HEK293 (cell line): ENCODE results near the gene ATP6V1B1.
A peak's percentile ranks its signal among the peaks of the same experiment; 100 is the strongest.

ENCODE experiments used
- CTCF ChIA-PET: fragments of 350-600 bp; formaldehyde crosslinking; extraction: SDS; loops from one replicate; lab custom pipeline; 2021; ENCODE audit warnings: antibody characterized with exemption; lab: Yijun Ruan, JAX
- POLR2A ChIA-PET: fragments of 300-600 bp; formaldehyde crosslinking; extraction: SDS; loops from one replicate; lab custom pipeline; 2020; ENCODE audit warnings: antibody characterized with exemption, inconsistent platforms; lab: Yijun Ruan, JAX
- H3K27ac ChIP-seq: fragments of 200-500 bp; sonication (Bioruptor generic); 2 replicates; pipeline ENCODE4 v1.5.1; 2014; ENCODE audit warnings: low read depth, low read length, control low read depth, inconsistent platforms; ENCODE audit errors: extremely low read depth
- H3K36me3 ChIP-seq, 2 experiments: fragments of 200-500 bp in 1 of 2; sonication (Bioruptor generic) in 1 of 2; 1 replicate in 1 of 2; 2 replicates in 1 of 2; pipeline ENCODE4 v1.5.1; 2014 to 2017; ENCODE audit warnings: inconsistent platforms in 2 of 2, low read length in 2 of 2; ENCODE audit not compliant: control insufficient read depth in 2 of 2, insufficient read depth in 1 of 2
- H3K4me1 ChIP-seq: fragments of 200-500 bp; sonication (Bioruptor generic); 2 replicates; pipeline ENCODE4 v1.5.1; 2014; ENCODE audit warnings: mild to moderate bottlenecking, low read length, inconsistent platforms; ENCODE audit not compliant: control insufficient read depth, insufficient read depth
- H3K4me3 ChIP-seq: 2 replicates; pipeline ENCODE4 v1.5.1; 2011; ENCODE audit warnings: low read depth, mild to moderate bottlenecking, control low read depth, low read length, moderate library complexity
- H3K9me3 ChIP-seq: fragments of 200-500 bp; sonication (Bioruptor generic); 2 replicates; pipeline ENCODE4 v1.5.1; 2014; ENCODE audit warnings: low read depth, low read length, inconsistent platforms; ENCODE audit not compliant: control insufficient read depth, insufficient read depth
- EGR2 ChIP-seq: fragments of 450-650 bp; formaldehyde crosslinking; IDR thresholded peaks from 2 replicates; pipeline ENCODE4 v1.5.1; 2016; ENCODE audit warnings: low read depth, missing biosample characterization, missing genetic modification characterization
- PRDM1 ChIP-seq: fragments of 450-650 bp; formaldehyde crosslinking; IDR thresholded peaks from 2 replicates; pipeline ENCODE4; 2016; ENCODE audit warnings: missing biosample characterization, missing genetic modification characterization
- SCRT2 ChIP-seq: fragments of 450-650 bp; formaldehyde crosslinking; IDR thresholded peaks from 2 replicates; pipeline ENCODE4 v1.5.1; 2016; ENCODE audit warnings: missing biosample characterization, missing genetic modification characterization
- SP7 ChIP-seq: fragments of 450-650 bp; formaldehyde crosslinking; IDR thresholded peaks from 2 replicates; pipeline ENCODE4 v1.5.1; 2016; ENCODE audit warnings: missing biosample characterization, missing genetic modification characterization
- ZBTB1 ChIP-seq: fragments of 450-650 bp; formaldehyde crosslinking; IDR thresholded peaks from 2 replicates; pipeline ENCODE4 v1.5.1; 2016; ENCODE audit warnings: missing biosample characterization, missing genetic modification characterization
- ZBTB20 ChIP-seq: fragments of 450-650 bp; formaldehyde crosslinking; IDR thresholded peaks from 2 replicates; pipeline ENCODE4 v1.5.1; 2016; ENCODE audit warnings: missing biosample characterization, missing genetic modification characterization
- ZFP69B ChIP-seq: fragments of 450-650 bp; formaldehyde crosslinking; IDR thresholded peaks from 2 replicates; pipeline ENCODE4 v1.5.1; 2016; ENCODE audit warnings: missing biosample characterization, missing genetic modification characterization
- ZNF112 ChIP-seq: fragments of 450-650 bp; formaldehyde crosslinking; IDR thresholded peaks from 2 replicates; pipeline ENCODE4 v1.5.0; 2017; ENCODE audit warnings: missing biosample characterization, missing genetic modification characterization
- ZNF2 ChIP-seq: fragments of 450-650 bp; formaldehyde crosslinking; IDR thresholded peaks from 2 replicates; pipeline ENCODE4 v1.5.1; 2016; ENCODE audit warnings: missing biosample characterization, missing genetic modification characterization
- ZNF24 ChIP-seq: fragments of 450-650 bp; formaldehyde crosslinking; IDR thresholded peaks from 2 replicates; pipeline ENCODE4 v1.5.1; 2016; ENCODE audit warnings: missing biosample characterization, missing genetic modification characterization
- ZNF335 ChIP-seq: fragments of 450-650 bp; formaldehyde crosslinking; conservative IDR thresholded peaks from 2 replicates; pipeline ENCODE4 v1.5.1; 2016; ENCODE audit warnings: missing biosample characterization, missing genetic modification characterization
- ZNF548 ChIP-seq: fragments of 450-650 bp; formaldehyde crosslinking; IDR thresholded peaks from 2 replicates; pipeline ENCODE4 v1.5.1; 2016; ENCODE audit warnings: missing biosample characterization, missing genetic modification characterization
- ZNF600 ChIP-seq: fragments of 450-650 bp; formaldehyde crosslinking; IDR thresholded peaks from 2 replicates; pipeline ENCODE4 v1.5.1; 2016; ENCODE audit warnings: missing biosample characterization, missing genetic modification characterization
- ZNF626 ChIP-seq: fragments of 450-650 bp; sonication (Bioruptor Pico); formaldehyde crosslinking; IDR thresholded peaks from 2 replicates; pipeline ENCODE4 v1.5.1; 2018; ENCODE audit warnings: missing biosample characterization, missing genetic modification characterization, inconsistent platforms
- ZNF654 ChIP-seq: fragments of 450-650 bp; formaldehyde crosslinking; IDR thresholded peaks from 2 replicates; pipeline ENCODE4 v1.5.1; 2016; ENCODE audit warnings: low read depth, missing biosample characterization, missing genetic modification characterization
- ZNF76 ChIP-seq: fragments of 450-650 bp; formaldehyde crosslinking; IDR thresholded peaks from 2 replicates; pipeline ENCODE4; 2016; ENCODE audit warnings: low read depth, missing biosample characterization, missing genetic modification characterization, borderline replicate concordance
- TF ChIP-seq, protein P1 (sequence below): fragments of 450-650 bp; formaldehyde crosslinking; optimal IDR thresholded peaks from 2 replicates; pipeline ENCODE3; 2016; ENCODE audit warnings: missing biosample characterization, mild to moderate bottlenecking, missing genetic modification characterization
- TF ChIP-seq, protein P2 (sequence below): fragments of 450-650 bp; formaldehyde crosslinking; IDR thresholded peaks from 2 replicates; pipeline ENCODE4 v1.5.1; 2016; ENCODE audit warnings: missing biosample characterization, missing genetic modification characterization

ATP6V1B1 gene

DNA sequence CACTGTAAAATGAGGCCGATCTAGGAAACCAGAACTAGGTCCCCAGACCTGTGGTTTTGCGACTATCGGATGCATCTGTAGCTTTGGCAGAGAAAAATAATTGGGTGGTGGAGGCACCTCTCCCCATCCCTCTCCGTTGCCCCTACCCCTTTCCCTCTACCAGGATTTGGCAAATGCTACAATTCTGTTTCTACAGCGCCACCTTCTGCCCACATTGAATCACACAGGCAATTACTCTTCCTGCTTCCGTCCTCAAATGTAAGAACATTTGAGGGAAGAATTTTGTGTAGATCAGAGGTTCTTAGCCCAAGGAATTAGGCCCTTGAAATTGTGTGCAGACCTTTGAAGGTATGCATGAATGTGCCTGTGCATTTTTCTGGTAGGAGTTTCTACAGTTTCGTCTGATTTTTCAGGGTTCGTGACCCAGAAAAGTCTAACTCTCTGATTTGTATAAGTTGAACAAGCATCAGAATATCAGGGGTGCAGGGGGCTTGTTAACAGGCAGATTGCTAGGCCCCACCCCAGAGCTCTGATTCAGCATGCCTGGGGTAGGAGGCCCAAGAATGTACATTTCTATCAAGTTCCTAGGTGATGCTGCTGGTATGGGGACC, 11.2 kb downstream of the ATP6V1B1 start:
- Histone ChIP-seq H3K27ac (no peak overlapping the region), H3K4me1 (peaks cover 2% of the 10 kb centered on the region; the same call in 1 of the 2 replicates), H3K36me3 (peaks cover 0 to 1% of the 10 kb centered on the region in 2 experiments; a peak in 1 of 3 replicates), H3K9me3 (no peaks in the 10 kb centered on the region), H3K4me3 (no peak overlapping the region)
- TF ChIP-seq ZNF654 (tag by site-specific recombination): peak; percentile 75
- TF ChIP-seq, protein P1, sequence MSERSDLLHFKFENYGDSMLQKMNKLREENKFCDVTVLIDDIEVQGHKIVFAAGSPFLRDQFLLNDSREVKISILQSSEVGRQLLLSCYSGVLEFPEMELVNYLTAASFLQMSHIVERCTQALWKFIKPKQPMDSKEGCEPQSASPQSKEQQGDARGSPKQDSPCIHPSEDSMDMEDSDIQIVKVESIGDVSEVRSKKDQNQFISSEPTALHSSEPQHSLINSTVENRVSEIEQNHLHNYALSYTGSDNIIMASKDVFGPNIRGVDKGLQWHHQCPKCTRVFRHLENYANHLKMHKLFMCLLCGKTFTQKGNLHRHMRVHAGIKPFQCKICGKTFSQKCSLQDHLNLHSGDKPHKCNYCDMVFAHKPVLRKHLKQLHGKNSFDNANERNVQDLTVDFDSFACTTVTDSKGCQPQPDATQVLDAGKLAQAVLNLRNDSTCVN (tag by site-specific recombination): peak; percentile 1
- no peak for TF ChIP-seq EGR2 (tag by site-specific recombination)
- peak; percentile 56; the same call in 1 of the 2 replicates for TF ChIP-seq SCRT2 (tag by site-specific recombination)
- no peak for TF ChIP-seq ZNF626 (tag by site-specific recombination)
- TF ChIP-seq ZNF335 (tag by site-specific recombination): peak; percentile 58
- TF ChIP-seq ZNF548 (tag by site-specific recombination): no peak
- no peak for TF ChIP-seq ZNF24 (tag by site-specific recombination)
- TF ChIP-seq, protein P2, sequence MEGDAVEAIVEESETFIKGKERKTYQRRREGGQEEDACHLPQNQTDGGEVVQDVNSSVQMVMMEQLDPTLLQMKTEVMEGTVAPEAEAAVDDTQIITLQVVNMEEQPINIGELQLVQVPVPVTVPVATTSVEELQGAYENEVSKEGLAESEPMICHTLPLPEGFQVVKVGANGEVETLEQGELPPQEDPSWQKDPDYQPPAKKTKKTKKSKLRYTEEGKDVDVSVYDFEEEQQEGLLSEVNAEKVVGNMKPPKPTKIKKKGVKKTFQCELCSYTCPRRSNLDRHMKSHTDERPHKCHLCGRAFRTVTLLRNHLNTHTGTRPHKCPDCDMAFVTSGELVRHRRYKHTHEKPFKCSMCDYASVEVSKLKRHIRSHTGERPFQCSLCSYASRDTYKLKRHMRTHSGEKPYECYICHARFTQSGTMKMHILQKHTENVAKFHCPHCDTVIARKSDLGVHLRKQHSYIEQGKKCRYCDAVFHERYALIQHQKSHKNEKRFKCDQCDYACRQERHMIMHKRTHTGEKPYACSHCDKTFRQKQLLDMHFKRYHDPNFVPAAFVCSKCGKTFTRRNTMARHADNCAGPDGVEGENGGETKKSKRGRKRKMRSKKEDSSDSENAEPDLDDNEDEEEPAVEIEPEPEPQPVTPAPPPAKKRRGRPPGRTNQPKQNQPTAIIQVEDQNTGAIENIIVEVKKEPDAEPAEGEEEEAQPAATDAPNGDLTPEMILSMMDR: peak; percentile 73; the same call in 1 of the 2 replicates
- 0 out of 2 replicates have a peak, but pooled peaks have one; percentile 22 for TF ChIP-seq ZNF600 (tag by site-specific recombination)
- TF ChIP-seq ZNF2 (tag by site-specific recombination): peak; percentile 86; the same call in 1 of the 2 replicates
- CTCF ChIA-PET: interaction anchor here (0.6 to 3.9 kb wide), 35 partner anchors 9 to 643 kb away, joined by 3 to 180 read pairs (median 5); partner anchors contain the start of genes ANKRD53, ATP6V1B1 and FIGLA
- POLR2A ChIA-PET: no interaction called here

DNA sequence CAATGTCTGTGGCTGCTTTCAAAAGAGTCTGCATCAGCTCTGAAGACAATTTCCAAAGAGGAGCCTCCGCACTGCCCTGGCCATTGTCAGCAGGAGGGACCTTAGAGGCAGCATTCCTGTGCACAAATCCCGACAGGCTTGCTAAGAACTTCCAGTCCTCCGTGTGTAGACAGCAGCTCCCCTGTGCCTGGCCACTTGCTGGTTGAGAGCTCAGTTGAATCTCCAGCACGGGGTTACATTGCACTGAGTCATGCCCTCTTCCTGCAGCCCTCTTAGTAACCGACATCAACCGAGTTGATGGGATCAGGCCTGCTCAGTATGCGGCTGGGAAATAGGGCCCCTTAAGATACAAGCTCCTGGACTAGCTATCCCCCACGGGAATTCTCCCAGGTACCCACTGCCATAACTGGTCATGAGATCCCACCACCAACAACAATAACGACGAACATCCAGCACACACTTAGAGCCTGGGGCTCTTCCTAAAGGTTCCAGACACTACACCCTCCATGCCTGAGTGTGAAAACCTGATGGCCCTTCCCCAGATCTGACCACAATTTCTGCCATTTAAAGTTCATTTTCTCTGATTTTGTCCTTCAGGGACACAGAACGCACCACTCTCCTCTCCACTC, 12.0 kb downstream of the ATP6V1B1 start:
- H3K4me3 ChIP-seq: no peak overlapping the region
- POLR2A ChIA-PET: interaction anchor here (1.0 kb wide), 1 partner anchor 179 kb away, joined by 4 read pairs; the partner anchor contains the start of gene ADD2
- no peaks in the 10 kb centered on the region for H3K36me3 ChIP-seq
- TF ChIP-seq, protein P2: no peak
- TF ChIP-seq ZNF112 (tag by site-specific recombination) (no peak), ZFP69B (tag by site-specific recombination) (no peak), PRDM1 (0 out of 2 replicates have a peak, but pooled peaks have one; percentile 24), ZNF76 (tag by site-specific recombination) (peak; percentile 31; the same call in 1 of the 2 replicates), ZBTB20 (0 out of 2 replicates have a peak, but pooled peaks have one; percentile 9), SP7 (tag by site-specific recombination) (no peak), ZBTB1 (tag by site-specific recombination) (no peak)
- TF ChIP-seq, protein P1 (tag by site-specific recombination): peak; percentile 8
- TF ChIP-seq, all 188 proteins: peak for 4
- peaks cover 2% of the 10 kb centered on the region; the same call in 1 of the 2 replicates for H3K4me1 ChIP-seq
- no peak overlapping the region for H3K27ac ChIP-seq
- CTCF ChIA-PET: interaction anchor here (0.6 to 3.9 kb wide), 38 partner anchors 12 to 643 kb away, joined by 3 to 180 read pairs (median 5); partner anchors contain the start of genes ANKRD53, ATP6V1B1 and FIGLA
- no peaks in the 10 kb centered on the region for H3K9me3 ChIP-seq
